H1 (cell line): ENCODE measurements around the gene PCSK9. TPM values are rescaled to one million over a fixed set of nuclear protein-coding genes. Genes with fewer than 3 reads are reported as not detected.

Experiments used
- CTCF ChIA-PET: fragments of 300-600 bp; sonication (Branson Sonifier 250); formaldehyde crosslinking; loops from one replicate; lab custom pipeline; 2021; ENCODE audit not compliant: partially characterized antibody; lab: Charles Lee
- POLR2A ChIA-PET: fragments of 300-600 bp; sonication (Branson Sonifier 250); formaldehyde crosslinking; loops from one replicate; lab custom pipeline; 2021; ENCODE audit warnings: inconsistent platforms; ENCODE audit not compliant: partially characterized antibody; lab: Charles Lee
- DNase-seq, 2 experiments: peaks; one replicate each; pipeline versions ENCODE4 v3.0.0 to v3.0.0-alpha.2; 2010 to 2022; ENCODE audit warnings: low spot score in 2 of 2, low read depth in 1 of 2, mixed read lengths in 1 of 2
- FAIRE-seq: peaks from 2 replicates; lab custom pipeline; 2011; peaks lifted over from hg19 to GRCh38; lab: Jason Lieb, UNC
- H2AFZ ChIP-seq: 2 replicates; pipeline ENCODE4 v1.8.1; 2012; ENCODE audit warnings: low read length, inconsistent platforms
- H2AK5ac ChIP-seq: 2 replicates; pipeline ENCODE4 v1.6.1; 2013; ENCODE audit warnings: low read depth, low read length
- H2BK120ac ChIP-seq: replicated peaks from 2 replicates; pipeline ENCODE3; 2013; ENCODE audit warnings: low read depth, low read length, inconsistent platforms
- H2BK12ac ChIP-seq: 2 replicates; pipeline ENCODE4 v1.6.1; 2013; ENCODE audit warnings: low read depth, low read length
- H2BK15ac ChIP-seq: 2 replicates; pipeline ENCODE4 v1.6.1; 2013; ENCODE audit warnings: low read length
- H2BK20ac ChIP-seq: 2 replicates; pipeline ENCODE4 v1.6.1; 2013; ENCODE audit warnings: low read length
- H2BK5ac ChIP-seq: 2 replicates; pipeline ENCODE4 v1.6.1; 2013; ENCODE audit warnings: low read depth, low read length
- H3K14ac ChIP-seq: 2 replicates; pipeline ENCODE4 v1.6.1; 2013; ENCODE audit warnings: inconsistent platforms; ENCODE audit not compliant: insufficient read length
- H3K18ac ChIP-seq: 2 replicates; pipeline ENCODE4 v1.6.1; 2013; ENCODE audit warnings: low read length; ENCODE audit errors: extremely low read depth
- H3K23ac ChIP-seq: 2 replicates; pipeline ENCODE4 v1.6.1; 2013; ENCODE audit warnings: inconsistent platforms; ENCODE audit not compliant: insufficient read length
- H3K23me2 ChIP-seq: 2 replicates; pipeline ENCODE4 v1.6.1; 2013; ENCODE audit warnings: low read depth, low read length
- H3K27ac ChIP-seq: 2 replicates; pipeline ENCODE4 v1.6.1; 2011; ENCODE audit warnings: low read depth, low read length, inconsistent platforms
- H3K27me3 ChIP-seq, 4 experiments: replicated peaks in 1 of 4; 1 replicate in 1 of 4; 2 replicates in 3 of 4; pipeline versions ENCODE4 v1.6.1 to v1.8.1; 2011 to 2013; ENCODE audit warnings: low read length in 3 of 4, mild to moderate bottlenecking in 3 of 4, inconsistent platforms in 2 of 4, mixed read lengths in 2 of 4, moderate library complexity in 1 of 4; ENCODE audit not compliant: control insufficient read depth in 3 of 4, insufficient read depth in 3 of 4; ENCODE audit errors: extremely low read depth in 1 of 4
- H3K36me3 ChIP-seq, 4 experiments: 2 replicates each; pipeline versions ENCODE4 v1.6.1 to v1.8.1; 2011 to 2013; ENCODE audit warnings: mild to moderate bottlenecking in 4 of 4, low read length in 3 of 4, moderate library complexity in 2 of 4, control low read depth in 1 of 4, inconsistent platforms in 1 of 4; ENCODE audit not compliant: insufficient read depth in 4 of 4, control insufficient read depth in 2 of 4
- H3K4ac ChIP-seq: replicated peaks from 2 replicates; pipeline ENCODE3; 2013; ENCODE audit warnings: low read length, low read depth, mixed read lengths, inconsistent platforms; ENCODE audit not compliant: insufficient read length
- H3K4me1 ChIP-seq, 4 experiments: replicated peaks in 1 of 4; 1 replicate in 1 of 4; 2 replicates in 3 of 4; pipeline versions ENCODE4 v1.6.1 to v1.8.1; 2011 to 2013; ENCODE audit warnings: low read length in 3 of 4, inconsistent platforms in 2 of 4, mixed read lengths in 1 of 4; ENCODE audit not compliant: insufficient read depth in 4 of 4, control insufficient read depth in 3 of 4
- H3K4me2 ChIP-seq, 2 experiments: 2 replicates each; pipeline versions ENCODE4 v1.6.1 to v1.8.1; 2011 to 2013; ENCODE audit warnings: low read depth in 2 of 2, low read length in 2 of 2, control low read depth in 1 of 2, inconsistent platforms in 1 of 2, mild to moderate bottlenecking in 1 of 2; ENCODE audit not compliant: insufficient read depth in 1 of 2
- H3K4me3 ChIP-seq, 4 experiments: fragments of 200-600, 300-600 bp in 1 of 4; sonication (generic), shearing (Covaris generic), sonication (Bioruptor Twin) in 1 of 4; 2 replicates each; pipeline versions ENCODE4 v1.5.1 to v1.8.1; 2011 to 2016; ENCODE audit warnings: low read length in 4 of 4, low read depth in 3 of 4, control low read depth in 2 of 4, inconsistent platforms in 2 of 4, mild to moderate bottlenecking in 2 of 4, mixed read lengths in 1 of 4, moderate library complexity in 1 of 4; ENCODE audit not compliant: insufficient read depth in 2 of 4; ENCODE audit errors: extremely low read depth in 1 of 4
- H3K56ac ChIP-seq: replicated peaks from 2 replicates; pipeline ENCODE3; 2013; ENCODE audit warnings: low read depth, mild to moderate bottlenecking, mixed read lengths, low read length, inconsistent platforms; ENCODE audit not compliant: insufficient read length
- H3K79me1 ChIP-seq: 2 replicates; pipeline ENCODE4 v1.6.1; 2013; ENCODE audit warnings: low read depth, low read length, control low read depth
- H3K79me2 ChIP-seq, 2 experiments: 2 replicates each; pipeline versions ENCODE4 v1.6.1 to v1.8.1; 2012 to 2013; ENCODE audit warnings: low read length in 2 of 2, mild to moderate bottlenecking in 2 of 2, inconsistent platforms in 1 of 2; ENCODE audit not compliant: insufficient read depth in 2 of 2, control insufficient read depth in 1 of 2
- H3K9ac ChIP-seq, 4 experiments: replicated peaks in 1 of 4; 1 replicate in 1 of 4; 2 replicates in 3 of 4; pipeline versions ENCODE4 v1.6.1 to v1.8.1; 2011 to 2013; ENCODE audit warnings: low read depth in 3 of 4, low read length in 3 of 4, control low read depth in 2 of 4, mild to moderate bottlenecking in 2 of 4, moderate library complexity in 2 of 4, inconsistent platforms in 1 of 4; ENCODE audit errors: extremely low read depth in 1 of 4
- H3K9me3 ChIP-seq, 2 experiments: 2 replicates each; pipeline versions ENCODE4 v1.6.1 to v1.8.1; 2012 to 2013; ENCODE audit warnings: mild to moderate bottlenecking in 2 of 2, moderate library complexity in 2 of 2, control low read depth in 1 of 2, inconsistent platforms in 1 of 2, low read depth in 1 of 2, low read length in 1 of 2, mixed read lengths in 1 of 2; ENCODE audit not compliant: insufficient read depth in 2 of 2
- H4K20me1 ChIP-seq, 2 experiments: replicated peaks in 1 of 2; 2 replicates each; pipeline versions ENCODE3 to v1.8.1; 2011 to 2013; ENCODE audit warnings: inconsistent platforms in 2 of 2, low read length in 2 of 2, mild to moderate bottlenecking in 1 of 2; ENCODE audit not compliant: insufficient read depth in 2 of 2, control insufficient read depth in 1 of 2
- H4K5ac ChIP-seq: 2 replicates; pipeline ENCODE4 v1.6.1; 2013; ENCODE audit warnings: low read length, low read depth, mixed read lengths, inconsistent platforms; ENCODE audit not compliant: insufficient read length
- H4K8ac ChIP-seq: 2 replicates; pipeline ENCODE4 v1.8.0; 2013; ENCODE audit warnings: mild to moderate bottlenecking, moderate library complexity, low read length, inconsistent platforms; ENCODE audit not compliant: insufficient read depth; ENCODE audit errors: extremely low read depth
- H4K91ac ChIP-seq: replicated peaks from 2 replicates; pipeline ENCODE3; 2013; ENCODE audit warnings: low read length, mixed read lengths, inconsistent platforms; ENCODE audit not compliant: insufficient read length
- BCL11A ChIP-seq, 2 experiments: IDR thresholded peaks; one replicate each; pipeline ENCODE4 v1.6.1; 2011; ENCODE audit warnings: low read depth in 2 of 2, low read length in 2 of 2, mild to moderate bottlenecking in 2 of 2
- CTCF ChIP-seq, 3 experiments: IDR thresholded peaks; 1 replicate in 2 of 3; 2 replicates in 1 of 3; pipeline versions ENCODE4 v1.5.1 to v1.6.1; 2011; ENCODE audit warnings: low read length in 3 of 3, mild to moderate bottlenecking in 3 of 3, inconsistent platforms in 2 of 3, low read depth in 1 of 3, moderate library complexity in 1 of 3; ENCODE audit not compliant: insufficient read depth in 1 of 3; ENCODE audit errors: control extremely low read depth in 1 of 3
- JUND ChIP-seq: IDR thresholded peaks from 2 replicates; pipeline ENCODE4 v1.6.1; 2011; ENCODE audit warnings: mild to moderate bottlenecking, improper control_type of control experiment, low read length
- MAFK ChIP-seq: IDR thresholded peaks from 2 replicates; pipeline ENCODE4 v1.6.1; 2012; ENCODE audit warnings: low read depth, mild to moderate bottlenecking, improper control_type of control experiment, low read length
- NANOG ChIP-seq: IDR thresholded peaks from 2 replicates; pipeline ENCODE4 v1.6.1; 2011; ENCODE audit warnings: low read length, low read depth, mild to moderate bottlenecking, inconsistent platforms; ENCODE audit not compliant: insufficient read depth, poor library complexity, severe bottlenecking
- RNF2 ChIP-seq: fragments of 200-900, 300-1000 bp; sonication (generic); IDR thresholded peaks from 2 replicates; pipeline ENCODE4 v1.7.1; 2016; ENCODE audit warnings: borderline replicate concordance, low read depth, mild to moderate bottlenecking, antibody characterized with exemption, low read length; ENCODE audit not compliant: poor library complexity, severe bottlenecking; ENCODE audit errors: missing control alignments
- SAP30 ChIP-seq: fragments of 300-600 bp; sonication (generic); IDR thresholded peaks from 2 replicates; pipeline ENCODE4 v1.7.1; 2012; ENCODE audit warnings: low read length, moderate library complexity, mild to moderate bottlenecking, inconsistent platforms; ENCODE audit not compliant: insufficient read depth, insufficient replicate concordance
- SP4 ChIP-seq: IDR thresholded peaks from 2 replicates; pipeline ENCODE4 v1.6.1; 2012; ENCODE audit warnings: low read length, inconsistent platforms
- WGBS, 2 experiments: shearing (Covaris generic) in 1 of 2; methylation state at CpG; one replicate each; pipeline versions ENCODE4 v1.1.6 to v1.1.7; 2013 to 2015; ENCODE audit warnings: low lambda C conversion rate in 2 of 2, mixed read lengths in 2 of 2, inconsistent platforms in 1 of 2, low coverage in 1 of 2, missing lambda C conversion rate in 1 of 2; ENCODE audit not compliant: insufficient replicate concordance in 2 of 2, insufficient coverage in 1 of 2, insufficient read length in 1 of 2; ENCODE audit errors: extremely low coverage in 1 of 2, missing lambda C conversion rate in 1 of 2; 5-methylcytosine and 5-hydroxymethylcytosine counted together
- polyA plus RNA-seq, 7 experiments: library from polyadenylated mRNA; depleted of rRNA in 3 of 7; stranded (reverse) in 5 of 7; unstranded in 2 of 7; fragments of >200 nt in 5 of 7; fragments of 200-250 nt in 2 of 7; gene quantifications; 1 replicate in 5 of 7; 2 replicates in 1 of 7; 4 replicates in 1 of 7; pipeline versions ENCODE4 v1.2.1 to v1.2.3, GENCODE V29; 2011 to 2013; ENCODE audit warnings: missing spikeins in 2 of 7, mixed read lengths in 2 of 7
- total RNA-seq: library from RNA; stranded (reverse); fragmentation: NEBNext Ultra II Directional; extraction: Animal tissue kit (Norgen Biotek cat#: 25700); gene quantifications from 2 replicates; pipeline ENCODE4 v1.2.1, GENCODE V29; 2021

Gene PCSK9
- total and polyA plus RNA-seq, 2 of the 8 experiments (the other 6 are each of a cell fraction or from before 2014, with no cell fraction given), result 22.3 to 32.3 TPM

- Histone ChIP-seq H2BK12ac (no peak overlapping the region), H3K23me2 (no peaks in the 10 kb centered on the region), H2BK120ac (no peak overlapping the region), H3K4ac (no peak overlapping the region), H4K91ac (no peak overlapping the region), H3K27me3 (no peaks in the 10 kb centered on the region), H3K23ac (no peak overlapping the region), H4K20me1 (peaks cover 0 to 15% of the 10 kb centered on the region in 2 experiments), H2BK20ac (no peak overlapping the region), H3K36me3 (peaks cover 0 to 10% (median 2%) of the 10 kb centered on the region in 4 experiments; a peak in 4 of 8 replicates), H2BK15ac (no peak overlapping the region), H3K79me2 (no peaks in the 10 kb centered on the region), H3K27ac (no peak overlapping the region), H2AK5ac (no peak overlapping the region), H3K14ac (no peak overlapping the region), H4K8ac (0 out of 2 replicates have a peak overlapping the region, but pooled peaks have one; percentile 1), H2BK5ac (no peak overlapping the region), H2AFZ (no peak overlapping the region), H3K9me3 (no peaks in the 10 kb centered on the region), H3K4me2 (no peak overlapping the region), H3K9ac (no peak overlapping the region), H4K5ac (no peak overlapping the region), H3K4me3 (no peak overlapping the region), H3K56ac (no peak overlapping the region), H3K79me1 (no peaks in the 10 kb centered on the region), H3K18ac (no peak overlapping the region), H3K4me1 (no peaks in the 10 kb centered on the region)
- 85% methylated on average over 26 of the region's 29 CpGs; no CpG with 5 or more reads in 1 of the 2 experiments for WGBS, 2 experiments
- TF ChIP-seq JUND (no peak), MAFK (no peak), SP4 (no peak), CTCF (IDR thresholded peaks at IDR 0.05; ENCODE audit: control extremely low read depth in 1 of 3, insufficient read depth in 1 of 3, low read depth in 1 of 3, low read length in 3 of 3) (no peak), BCL11A (IDR thresholded peaks at IDR 0.05; ENCODE audit: low read depth in 2 of 2, low read length in 2 of 2) (no peak), RNF2 (no peak), NANOG (no peak), SAP30 (no peak)
- CTCF ChIA-PET, result interaction anchor here (2.2 kb wide), 1 partner anchor 11 kb away, joined by 11 read pairs; no protein-coding TSS in a partner anchor
- POLR2A ChIA-PET, result no interaction called here
- no peak for DNase-seq
- FAIRE-seq, result no peak
Observed at GRCh38 chr1:55052221-55053142, 13.1 kb downstream of the PCSK9 start.
